GM18951 (cell line): ENCODE measurements around the gene MRPL24.

Source experiments
- POLR2A ChIP-seq: IDR thresholded peaks from 4 replicates; pipeline ENCODE4 v1.6.1; 2011; ENCODE audit warnings: mild to moderate bottlenecking; ENCODE audit not compliant: insufficient read length, insufficient read depth; ENCODE audit errors: extremely low read depth
- in situ Hi-C: fragments of 300-500 bp; cut with MboI; formaldehyde crosslinking; loops from one replicate; pipeline ENCODE4 v1.12.0; 2022; ENCODE audit warnings: low sequenced_read_pairs, mixed read lengths, inconsistent platforms; ENCODE audit not compliant: unreplicated experiment

MRPL24 gene

DNA sequence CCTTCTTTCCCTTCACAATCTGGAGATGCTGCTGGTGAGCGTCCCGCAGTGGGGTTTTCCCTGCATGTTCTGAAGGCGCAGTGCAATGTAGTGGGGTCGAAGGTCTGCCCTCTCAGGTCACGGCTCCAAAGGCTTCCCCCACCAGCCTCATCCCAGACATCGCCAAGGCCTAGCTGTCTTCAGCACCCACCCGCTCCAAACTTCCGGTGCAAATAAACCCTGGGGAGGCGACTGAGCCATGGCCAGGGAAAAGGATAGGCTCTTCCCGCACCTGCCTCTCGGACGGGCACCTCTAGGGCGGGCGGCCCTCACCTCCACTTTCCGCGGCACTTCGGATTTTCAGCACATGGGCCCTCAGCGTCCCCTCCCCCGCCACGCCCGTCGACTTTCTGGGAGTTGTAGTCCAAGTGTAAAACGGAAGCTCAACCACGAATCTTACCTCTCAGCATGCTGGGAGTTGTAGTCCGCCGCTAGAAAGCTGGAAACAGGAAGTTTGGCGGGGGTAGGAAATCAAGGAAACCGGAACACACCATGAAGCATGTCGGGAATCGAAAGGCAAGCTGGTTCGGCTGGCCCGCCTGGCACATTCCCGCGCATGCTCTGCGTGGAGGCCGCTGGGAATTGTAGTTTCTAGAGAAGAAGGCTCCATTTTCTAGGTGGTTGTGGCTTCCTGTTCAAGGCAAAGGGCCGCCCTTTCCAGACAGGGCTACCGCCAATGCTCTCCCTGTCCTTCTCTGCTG, at the start of gene MRPL24:
Gene MRPL24, minus strand, starts transcription at position 348 of the 740 bp plus-strand sequence. CDS start 2,384 bp downstream, outside the sequence.
- peak; percentile 73 for TF ChIP-seq POLR2A
- in situ Hi-C loops = no loop called here

GRCh38 chr1:156789621-156790318, 48.9 kb upstream of the MRPL24 start:
- no peak for TF ChIP-seq POLR2A
- in situ Hi-C loops = no loop called here

DNA sequence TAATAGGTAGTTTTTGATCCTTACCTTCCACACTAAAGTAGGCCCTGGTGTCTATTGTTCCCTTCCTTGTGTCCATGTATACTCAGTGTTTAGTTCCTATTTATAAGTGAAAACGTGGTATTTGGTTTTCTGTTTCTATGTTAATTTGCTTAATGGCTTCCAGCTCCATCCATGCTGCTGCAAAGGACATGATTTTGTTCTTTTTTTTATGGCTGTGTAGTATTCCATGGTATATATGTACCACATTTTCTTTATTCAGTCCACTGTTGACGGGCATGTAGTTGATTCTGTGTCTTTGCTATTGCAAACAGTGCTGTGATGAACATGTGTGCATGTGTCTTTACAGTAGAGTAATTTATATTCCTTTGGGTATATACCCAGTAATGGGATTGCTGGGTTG, 47.2 kb upstream of the MRPL24 start:
- in situ Hi-C loops = no loop called here
- no peak for TF ChIP-seq POLR2A

DNA sequence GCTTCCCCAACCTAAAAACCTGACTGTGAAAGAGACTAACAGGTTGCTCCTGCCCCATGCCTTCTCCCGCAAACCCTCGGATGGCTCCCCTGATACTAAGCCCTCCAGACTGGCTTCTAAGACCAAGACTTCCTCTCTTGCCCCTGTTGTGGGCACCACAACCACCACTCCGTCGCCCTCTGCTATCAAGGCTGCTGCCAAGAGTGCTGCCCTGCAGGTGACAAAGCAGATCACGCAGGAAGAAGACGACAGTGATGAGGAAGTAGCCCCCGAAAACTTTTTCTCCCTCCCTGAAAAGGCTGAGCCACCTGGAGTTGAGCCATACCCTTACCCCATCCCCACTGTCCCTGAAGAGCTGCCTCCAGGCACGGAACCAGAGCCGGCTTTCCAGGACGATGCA, 45.8 kb upstream of the MRPL24 start:
- in situ Hi-C loops = no loop called here
- TF ChIP-seq POLR2A = no peak

DNA sequence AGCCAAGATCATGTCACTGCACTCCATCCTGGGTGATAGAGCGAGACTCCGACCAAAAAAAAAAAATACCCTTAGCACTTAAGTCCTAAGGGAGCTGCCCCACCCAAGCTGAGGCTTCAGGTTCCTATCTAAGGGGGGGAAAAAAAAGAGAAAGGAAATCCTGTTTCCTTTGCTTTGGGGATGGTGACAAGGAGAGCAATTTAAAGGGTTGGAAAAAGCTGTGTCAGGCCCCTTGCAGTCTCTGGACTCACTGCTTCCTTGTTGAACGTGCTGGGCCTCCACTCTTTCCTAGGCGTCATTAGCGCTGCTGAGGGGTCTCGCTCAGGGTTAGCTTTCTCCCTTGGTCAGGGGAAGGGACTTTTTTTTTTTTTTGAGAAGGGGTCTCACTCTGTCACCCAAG, 44.6 kb upstream of the MRPL24 start:
- no peak for TF ChIP-seq POLR2A
- in situ Hi-C loops = no loop called here

GRCh38 chr1:156781585-156782186, 40.8 kb upstream of the MRPL24 start:
- in situ Hi-C loops = no loop called here
- TF ChIP-seq POLR2A = no peak

- no peak for TF ChIP-seq POLR2A
These were observed 36.7 kb upstream of the MRPL24 start for GRCh38 chr1:156777573-156777972.

DNA sequence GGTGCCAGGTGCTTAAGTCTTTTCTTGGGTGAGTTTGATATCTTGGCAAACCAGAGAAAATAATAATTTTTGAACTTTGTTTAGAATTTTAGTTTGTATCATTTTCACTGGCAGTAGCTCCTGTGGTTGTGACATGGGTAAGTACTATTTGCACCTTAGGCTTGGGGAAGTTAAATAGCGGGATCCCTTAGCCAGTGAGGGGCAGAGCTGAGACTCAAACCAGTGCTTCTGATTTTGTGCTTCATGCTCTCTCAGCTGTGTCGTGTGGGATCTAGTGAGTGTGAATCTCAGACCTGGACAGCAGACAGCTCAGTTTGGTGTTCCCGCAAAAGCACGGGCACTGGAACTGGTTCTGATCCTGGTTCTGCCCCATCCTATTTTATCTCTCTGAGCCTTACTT, 36.1 kb upstream of the MRPL24 start:
- in situ Hi-C loops = no loop called here
- no peak for TF ChIP-seq POLR2A

More at GRCh38 chr1:156777573-156777972, 36.7 kb upstream of the MRPL24 start:
- in situ Hi-C loops = no loop called here

DNA sequence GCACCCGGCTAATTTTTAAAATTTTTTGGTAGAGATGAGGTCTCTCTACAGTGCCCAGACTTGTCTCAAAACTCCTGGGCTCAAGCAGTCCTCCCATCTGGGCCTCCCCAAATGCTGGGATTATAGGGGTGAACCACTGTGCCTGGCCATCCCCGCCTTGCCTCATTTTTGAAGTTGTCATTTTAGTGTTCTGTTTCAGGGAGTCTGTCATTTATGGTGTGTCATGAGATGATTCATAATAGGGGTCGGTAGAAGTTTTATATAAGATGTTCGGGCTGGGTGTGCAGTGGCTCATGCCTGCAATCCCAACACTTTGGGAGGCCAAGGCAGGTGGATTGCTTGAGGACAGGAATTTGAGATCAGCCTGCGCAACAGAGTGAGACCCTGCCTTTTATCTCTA, 34.9 kb upstream of the MRPL24 start:
- no peak for TF ChIP-seq POLR2A
- in situ Hi-C loops = no loop called here

DNA sequence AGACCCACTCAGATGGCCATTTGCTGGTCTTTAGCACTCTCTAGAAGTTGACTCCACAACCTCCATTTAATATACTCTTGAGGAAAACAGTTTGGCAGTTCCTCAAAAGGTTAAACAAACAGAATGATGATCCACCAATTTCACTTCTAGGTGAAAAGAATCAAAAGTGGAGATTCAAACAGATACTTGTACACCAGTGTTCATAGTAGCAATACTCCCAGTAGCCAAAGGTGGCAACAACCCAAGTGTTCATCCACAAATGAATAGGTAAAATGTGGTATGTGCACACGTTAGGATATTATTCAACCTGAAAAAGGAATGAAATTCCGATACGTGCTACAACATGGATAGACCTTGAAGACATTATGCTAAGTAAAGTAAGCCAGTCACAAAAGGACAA, 32.7 kb upstream of the MRPL24 start:
- in situ Hi-C loops = no loop called here
- no peak for TF ChIP-seq POLR2A

DNA sequence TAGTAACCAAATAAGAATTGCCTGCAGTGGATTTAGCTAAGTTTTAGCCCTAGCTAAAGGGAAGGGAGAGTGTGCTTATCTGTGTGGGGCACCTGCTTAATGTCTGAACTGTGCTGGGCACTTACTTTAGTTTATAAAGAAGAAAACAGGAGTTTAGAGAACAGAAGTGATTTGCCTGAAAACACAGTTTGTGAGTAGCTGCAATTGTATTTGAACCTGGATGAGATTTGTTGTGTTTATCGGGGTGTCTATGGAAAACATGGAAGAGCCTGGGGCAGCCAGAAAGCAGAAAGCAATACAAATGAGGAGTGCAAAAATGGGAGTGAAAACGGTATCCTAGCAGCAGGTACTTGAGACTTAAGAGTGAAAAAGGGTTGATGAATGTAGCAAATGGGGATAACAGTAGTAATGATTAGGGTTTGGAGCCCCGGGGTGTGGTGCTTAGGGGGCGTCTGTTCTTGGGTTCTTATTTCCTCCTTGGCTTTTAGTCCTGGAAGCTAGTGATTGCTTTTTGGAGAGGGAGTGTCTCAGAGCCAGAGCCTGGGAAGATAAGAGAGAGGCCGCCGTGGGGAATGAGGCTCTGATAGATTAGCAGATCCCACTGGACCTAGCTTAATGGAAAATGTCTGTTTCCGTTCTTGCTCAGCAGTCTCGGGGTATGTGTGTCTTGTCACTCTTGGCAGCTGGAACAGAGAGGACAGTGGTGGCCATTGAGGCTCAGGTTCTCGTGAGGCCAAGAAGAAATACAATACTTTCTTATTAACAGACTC, 32.0 kb upstream of the MRPL24 start:
- in situ Hi-C loops = no loop called here

GRCh38 chr1:156772222-156772621, 31.3 kb upstream of the MRPL24 start:
- in situ Hi-C loops = no loop called here
- TF ChIP-seq POLR2A = no peak

More for the DNA sequence above, 32.0 kb upstream of the MRPL24 start:
- TF ChIP-seq POLR2A = no peak
